NCI-H2171 (cell line): ENCODE results near the gene UFM1.
"Not testable (repeated sequence)": the region's sequence is repeated elsewhere in the genome, so short reads cannot be mapped to it uniquely, and the experiment has no call there.

Experiments used
- DNase-seq: peaks from one replicate; lab custom pipeline; 2025; lab: John Stamatoyannopoulos, UW

Gene UFM1

DNA sequence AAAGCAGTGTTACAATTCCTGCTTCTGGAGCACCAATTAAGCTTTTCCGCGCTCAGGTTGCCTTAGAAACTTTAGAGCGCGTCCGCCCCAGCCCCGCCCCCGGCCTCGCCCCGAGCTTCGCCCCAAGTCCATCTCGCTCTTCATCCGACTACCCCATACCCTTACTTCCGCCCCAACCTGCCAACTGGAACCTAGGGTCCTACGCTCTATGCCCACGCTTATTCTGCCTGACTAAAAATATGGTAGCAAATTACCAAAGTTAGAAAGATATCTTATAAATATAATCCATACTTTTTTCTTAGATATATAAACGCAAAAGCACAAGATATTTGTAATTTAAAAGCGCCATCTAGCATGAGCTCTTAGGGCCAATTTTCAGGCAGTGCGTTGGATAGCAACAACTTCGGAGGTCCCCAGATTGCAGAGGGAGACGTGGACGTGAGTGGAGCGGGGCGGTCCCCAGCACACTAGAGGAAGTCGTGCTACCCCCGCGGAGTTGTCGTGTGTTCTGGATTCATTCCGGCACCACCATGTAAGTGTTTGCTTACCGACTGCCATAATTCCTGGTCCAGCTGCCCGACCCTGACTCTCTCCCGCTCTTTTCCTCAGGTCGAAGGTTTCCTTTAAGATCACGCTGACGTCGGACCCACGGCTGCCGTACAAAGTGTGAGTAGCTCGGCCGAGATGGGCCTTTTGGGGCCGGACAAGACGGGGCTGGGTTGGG is at the start of gene UFM1:
UFM1 (plus strand) TSS at position 462 of the 724 bp plus-strand sequence; CDS start at position 531, 69 bp downstream.
- DNase-seq = peak; percentile 70

DNA sequence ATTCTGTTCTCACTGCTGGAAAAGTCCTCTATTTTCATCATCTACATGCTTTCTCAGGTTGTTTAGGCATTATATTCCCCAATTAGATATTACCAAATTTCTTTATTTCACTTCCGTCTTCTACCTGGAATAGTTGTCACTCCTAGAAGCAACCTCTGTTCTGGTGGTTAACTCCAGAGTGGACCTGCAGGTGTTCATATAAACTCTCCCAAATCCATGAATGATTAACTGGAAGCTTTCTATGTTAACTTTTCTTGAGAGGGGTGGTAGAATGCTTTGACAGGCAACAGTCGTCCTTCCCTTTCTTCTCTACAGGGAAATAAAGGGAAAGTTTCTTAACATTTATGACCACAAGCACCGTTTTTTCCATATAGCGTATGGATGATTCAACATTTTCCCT is 48.4 kb upstream of the UFM1 start:
- DNase-seq = no peak

GRCh38 chr13:38303816-38304320 is 45.8 kb upstream of the UFM1 start:
- no peak for DNase-seq

GRCh38 chr13:38308736-38309135 is 40.9 kb upstream of the UFM1 start:
- no peak for DNase-seq

DNA sequence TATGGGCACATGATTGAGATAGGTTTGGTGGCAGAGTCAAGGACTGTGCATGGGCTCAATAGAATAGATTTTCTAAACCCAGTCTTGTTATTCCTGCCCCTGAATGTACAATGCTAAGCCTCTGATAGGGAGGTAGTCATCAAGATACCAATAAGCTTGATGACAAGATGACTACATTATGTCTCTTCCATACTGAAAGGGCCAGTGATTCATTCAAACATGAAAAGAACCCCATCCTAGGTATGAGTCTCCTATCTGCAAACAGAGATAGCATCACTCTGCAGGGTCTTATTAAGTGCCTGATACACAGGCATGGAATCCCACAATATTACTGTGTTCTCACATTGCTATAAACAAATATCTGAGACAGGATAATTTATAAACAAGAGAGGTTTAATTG is 40.3 kb upstream of the UFM1 start:
- no peak for DNase-seq

DNA sequence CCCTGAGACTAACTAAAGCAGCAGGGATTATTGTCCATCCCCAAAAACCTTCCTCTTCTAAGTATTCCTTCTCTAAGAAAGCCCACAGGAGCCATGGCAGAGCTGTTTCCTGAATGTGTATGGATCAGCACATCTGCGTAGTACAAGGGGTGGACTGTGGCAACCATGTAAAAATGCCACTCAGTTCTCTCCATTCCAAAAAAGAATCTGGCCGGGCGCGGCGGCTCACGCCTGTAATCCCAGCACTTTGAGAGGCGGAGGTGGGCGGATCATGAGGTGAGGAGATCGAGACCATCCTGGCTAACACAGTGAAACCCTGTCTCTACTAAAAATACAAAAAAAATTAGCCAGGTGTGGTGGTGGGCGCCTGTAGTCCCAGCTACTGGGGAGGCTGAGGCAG is 38.5 kb upstream of the UFM1 start:
- DNase-seq = not testable (repeated sequence)

DNA sequence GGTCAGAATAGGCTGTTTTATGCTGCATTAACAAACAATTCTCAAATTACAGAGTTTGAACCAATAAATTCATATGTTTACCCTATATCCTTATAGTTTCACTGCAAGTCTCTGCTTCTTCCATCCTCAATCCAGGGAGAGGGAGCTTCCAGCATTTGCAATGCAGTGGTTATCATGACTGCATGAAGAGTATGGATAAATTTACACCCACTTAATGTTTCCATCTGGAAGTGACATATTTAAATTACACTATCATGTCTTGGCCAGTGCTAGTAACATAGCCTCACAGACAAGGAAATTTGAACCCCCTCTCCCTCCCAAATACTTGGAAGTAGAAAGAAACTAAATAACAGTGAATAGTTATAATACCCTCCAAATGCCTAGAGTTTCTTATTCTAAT is 33.5 kb upstream of the UFM1 start:
- no peak for DNase-seq

- DNase-seq = no peak
Measured at GRCh38 chr13:38321654-38322053, 28.0 kb upstream of the UFM1 start.

GRCh38 chr13:38325426-38325825 is 24.2 kb upstream of the UFM1 start:
- DNase-seq = no peak

- no peak for DNase-seq
Measured at GRCh38 chr13:38328699-38329098, 21.0 kb upstream of the UFM1 start.

DNA sequence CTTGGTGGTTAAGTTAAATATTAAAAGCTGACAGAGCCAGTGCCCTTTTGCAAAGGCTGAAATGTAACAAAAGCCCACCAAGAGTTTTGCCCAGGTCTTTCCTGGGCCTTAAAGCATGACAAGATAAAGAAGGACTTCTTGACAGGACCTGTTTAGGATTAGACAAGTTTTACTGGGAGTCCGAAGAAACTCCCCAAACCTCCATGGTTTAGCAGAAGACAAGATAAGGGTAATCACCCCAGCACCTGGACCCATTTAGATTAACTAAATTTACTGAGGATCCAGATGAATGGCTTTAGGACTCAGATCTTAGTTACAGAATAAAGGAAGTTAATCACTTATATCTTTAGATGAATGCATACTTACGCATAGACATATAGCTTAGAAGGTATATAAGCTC is 14.8 kb upstream of the UFM1 start:
- DNase-seq = no peak

- no peak for DNase-seq
Measured at GRCh38 chr13:38338089-38338488, 11.6 kb upstream of the UFM1 start.

- DNase-seq = no peak
Measured at GRCh38 chr13:38340624-38341023, 9.0 kb upstream of the UFM1 start.

DNA sequence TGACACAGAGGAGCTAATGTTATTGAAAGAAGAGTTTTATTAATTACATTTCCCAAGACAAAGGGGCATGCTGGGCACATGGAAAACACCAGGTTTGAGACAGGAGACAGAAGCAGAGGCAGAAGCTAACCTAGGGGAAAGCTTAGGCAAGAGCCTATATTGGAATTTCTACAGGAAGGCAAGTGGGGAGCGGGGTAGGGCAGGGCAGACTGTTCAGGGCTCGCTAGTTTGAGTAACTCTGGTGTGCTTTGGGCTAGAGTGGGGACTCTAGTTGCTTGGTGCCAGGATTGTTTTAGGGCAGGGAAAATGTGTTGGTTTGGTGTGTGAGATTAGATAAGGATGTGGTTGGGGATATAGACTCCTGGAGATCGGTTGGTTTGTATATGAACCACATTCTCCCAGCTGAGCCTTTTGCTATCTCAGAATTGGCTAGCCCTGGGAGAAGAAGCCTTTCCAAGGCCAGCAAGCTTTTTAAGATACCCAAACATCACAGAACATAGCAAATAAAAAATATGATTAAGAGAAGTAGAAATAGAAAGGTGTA is 8.4 kb upstream of the UFM1 start:
- no peak for DNase-seq

- DNase-seq = no peak
Measured at GRCh38 chr13:38346764-38347163, 2.9 kb upstream of the UFM1 start.

DNA sequence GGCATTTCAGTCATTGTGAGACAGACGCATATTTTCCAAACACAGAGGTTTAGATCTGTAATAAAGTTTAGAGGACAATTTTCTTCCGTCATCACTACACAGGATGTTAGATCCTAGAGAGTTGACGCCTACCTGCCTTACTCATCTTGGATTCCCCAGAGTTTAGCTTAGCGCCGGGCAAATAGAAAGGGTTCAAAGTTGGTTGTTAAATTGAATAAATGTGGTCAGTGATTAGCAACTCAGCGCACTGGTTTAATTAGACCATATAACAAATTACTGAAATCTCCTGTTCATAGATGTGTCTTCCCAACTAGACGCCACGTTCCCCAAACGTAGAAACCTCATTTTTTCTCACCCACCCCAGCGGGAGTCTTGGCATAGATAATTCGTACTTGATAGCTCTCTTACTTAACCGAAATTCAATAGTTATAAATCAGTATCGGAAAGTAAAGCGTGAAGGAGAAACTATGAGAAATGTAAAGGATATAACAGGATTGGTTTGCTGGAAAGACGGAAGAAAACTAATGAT is 726 bp upstream of the UFM1 start:
- DNase-seq = no peak

DNA sequence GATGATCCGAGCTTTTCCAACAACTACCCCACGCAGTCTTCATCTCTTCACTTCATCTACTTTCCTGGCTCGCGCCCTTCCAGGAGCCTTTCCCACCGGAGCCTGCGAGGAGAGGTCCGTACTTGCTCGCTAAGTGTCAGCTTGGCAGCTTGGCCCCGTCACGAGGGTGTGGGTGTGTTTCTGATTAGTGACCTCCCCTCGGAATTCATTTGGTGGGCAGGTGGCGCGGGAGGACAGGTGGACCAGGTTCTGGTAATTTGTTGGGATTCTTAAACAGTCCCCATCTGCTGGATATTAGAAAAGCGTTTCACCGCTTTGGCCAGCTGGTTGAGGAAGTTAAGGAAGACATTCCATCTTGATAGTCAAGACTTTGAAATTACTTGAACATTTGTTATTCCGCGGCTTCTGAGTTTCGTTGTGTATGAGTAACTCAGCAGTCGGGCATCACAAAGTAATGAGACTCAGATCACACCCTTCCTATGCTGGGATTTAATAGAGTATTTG is 515 bp downstream of the UFM1 start:
- peak; percentile 23 for DNase-seq

DNA sequence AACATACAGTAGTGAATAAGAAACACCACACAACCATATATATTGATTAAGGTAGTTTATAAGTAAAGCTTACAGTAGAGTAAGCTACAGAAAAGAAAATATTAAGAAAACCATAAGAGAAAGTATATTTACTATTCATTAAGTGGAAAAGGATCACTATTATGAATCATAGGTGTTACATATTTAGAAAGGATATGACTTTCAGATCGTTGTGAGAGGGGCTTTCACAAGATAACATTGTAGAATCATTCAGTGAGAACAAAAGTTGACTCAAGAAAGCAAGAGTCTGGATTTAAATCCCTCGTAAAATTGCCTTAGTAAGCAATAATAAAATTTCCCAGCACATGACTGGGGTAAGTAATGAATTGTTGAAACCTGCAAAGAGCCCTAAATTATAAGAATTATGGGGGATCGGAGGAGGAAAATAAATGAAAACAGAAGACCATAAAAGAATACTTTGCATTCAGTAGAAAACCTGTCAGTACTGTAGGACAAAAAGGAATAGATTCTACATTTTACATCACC is 6.0 kb downstream of the UFM1 start:
- DNase-seq = no peak

DNA sequence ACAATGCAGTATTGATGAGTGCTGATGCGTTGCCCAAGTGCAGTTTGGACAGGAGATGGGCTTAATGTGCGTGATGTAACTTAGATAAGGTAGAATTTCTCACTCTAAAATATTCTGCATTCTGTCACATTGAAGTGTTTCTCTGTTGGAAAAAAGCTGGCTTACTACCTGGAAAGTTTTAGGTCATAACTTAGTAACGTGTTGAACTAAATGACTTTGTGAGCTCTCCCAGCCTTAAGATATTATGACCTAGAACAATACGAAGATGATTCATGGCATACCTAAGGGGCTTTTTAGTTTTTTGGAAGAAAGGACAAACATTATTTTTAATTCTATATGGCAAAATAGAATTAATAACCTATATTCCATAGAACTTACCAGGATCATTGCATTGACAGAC is 9.0 kb downstream of the UFM1 start:
- DNase-seq = no peak

- DNase-seq = no peak
Measured at GRCh38 chr13:38361542-38362262, 12.1 kb downstream of the UFM1 start.

DNA sequence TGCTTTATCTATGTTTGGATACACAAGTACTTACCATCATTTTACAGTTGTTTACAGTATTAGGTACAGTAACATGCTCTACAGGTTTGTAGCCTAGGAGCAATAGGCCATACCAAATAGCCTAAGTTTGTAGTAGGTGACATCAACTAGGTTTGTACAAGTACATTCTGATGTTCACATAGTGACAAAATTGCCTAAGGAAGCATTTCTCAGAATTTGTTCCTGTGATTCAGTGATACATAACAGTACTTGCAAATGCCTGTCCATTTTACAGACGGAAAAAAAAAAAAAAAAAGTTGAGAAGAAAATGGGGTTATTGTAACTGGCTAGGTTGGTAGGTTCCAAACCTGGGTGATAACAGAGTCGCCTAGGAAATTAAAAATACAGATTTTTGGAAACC is 13.6 kb downstream of the UFM1 start:
- DNase-seq = no peak

DNA sequence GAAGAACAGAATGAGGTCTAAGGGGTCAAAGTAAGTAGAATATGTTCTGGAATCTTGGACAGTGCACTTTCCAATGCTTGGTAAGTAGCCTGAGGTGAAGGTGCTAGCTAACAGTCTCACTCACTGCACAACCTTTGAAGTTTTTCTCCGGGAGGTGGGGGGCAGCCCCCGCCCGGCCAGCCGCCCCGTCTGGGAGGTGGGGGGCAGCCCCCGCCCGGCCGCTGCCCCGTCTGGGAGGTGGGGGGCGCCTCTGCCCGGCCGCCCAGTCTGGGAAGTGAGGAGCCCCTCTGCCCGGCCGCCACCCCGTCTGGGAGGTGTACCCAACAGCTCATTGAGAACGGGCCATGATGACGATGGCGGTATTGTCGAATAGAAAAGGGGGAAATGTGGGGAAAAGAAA is 14.1 kb downstream of the UFM1 start:
- DNase-seq = not testable (repeated sequence)
